Spleen (tissue), 11 donors: ENCODE measurements around the gene C7orf33. TPM values are rescaled to one million over a fixed set of nuclear protein-coding genes. Genes with fewer than 3 reads are reported as not detected.
A peak's percentile ranks its signal among the peaks of the same experiment; 100 is the strongest.
"Not testable (repeated sequence)": the region's sequence is repeated elsewhere in the genome, so short reads cannot be mapped to it uniquely, and the experiment has no call there.

Experiments
- DNase-seq: peaks from one replicate; pipeline ENCODE4 v3.0.0-alpha.2; 2020
- H3K27ac ChIP-seq, 8 donors: fragments of 200-600 bp; sonication (generic) in 7 of 8; 1 replicate in 4 of 8; 2 replicates in 4 of 8; pipeline versions ENCODE4 v1.5.0 to v1.8.0; 2016 to 2021; ENCODE audit warnings: inconsistent platforms in 4 of 8, mild to moderate bottlenecking in 4 of 8, moderate library complexity in 1 of 8
- H3K27me3 ChIP-seq, 7 donors: fragments of 200-600 bp; sonication (generic) in 6 of 7; replicated peaks in 1 of 7; 1 replicate in 4 of 7; 2 replicates in 3 of 7; pipeline versions ENCODE4 v1.5.0 to v1.8.0; 2016 to 2021; ENCODE audit warnings: inconsistent platforms in 3 of 7, mild to moderate bottlenecking in 1 of 7
- H3K36me3 ChIP-seq, 6 donors: fragments of 200-600 bp; sonication (generic) in 5 of 6; 1 replicate in 4 of 6; 2 replicates in 2 of 6; pipeline versions ENCODE4 v1.5.0 to v1.8.0; 2016 to 2021; ENCODE audit warnings: inconsistent platforms in 2 of 6
- H3K4me1 ChIP-seq, 6 donors: fragments of 200-600 bp; sonication (generic) in 5 of 6; 1 replicate in 3 of 6; 2 replicates in 3 of 6; pipeline versions ENCODE4 v1.5.0 to v1.8.0; 2016 to 2021; ENCODE audit warnings: inconsistent platforms in 3 of 6
- H3K4me3 ChIP-seq, 8 donors: fragments of 200-600 bp; sonication (generic) in 7 of 8; 1 replicate in 4 of 8; 2 replicates in 4 of 8; pipeline versions ENCODE4 v1.5.0 to v1.8.0; 2016 to 2021; ENCODE audit warnings: inconsistent platforms in 4 of 8, mild to moderate bottlenecking in 4 of 8, moderate library complexity in 2 of 8
- H3K9me3 ChIP-seq, 8 donors: fragments of 200-600 bp; sonication (generic) in 7 of 8; 1 replicate in 4 of 8; 2 replicates in 4 of 8; pipeline versions ENCODE4 v1.5.0 to v1.8.0; 2016 to 2021; ENCODE audit warnings: inconsistent platforms in 4 of 8
- CTCF ChIP-seq, 11 experiments: fragments of 200-600 bp in 7 of 11; fragments of 450-650 bp in 4 of 11; sonication (generic) in 4 of 11; IDR thresholded peaks in 8 of 11; conservative IDR thresholded peaks in 3 of 11; 1 replicate in 7 of 11; 2 replicates in 4 of 11; pipeline versions ENCODE4 v1.4.0 to v1.8.0; 2016 to 2021; ENCODE audit warnings: antibody characterized with exemption in 11 of 11, inconsistent platforms in 4 of 11, mild to moderate bottlenecking in 1 of 11
- POLR2A ChIP-seq, 3 donors: fragments of 450-650 bp; IDR thresholded peaks; one replicate each; pipeline ENCODE4 v1.5.1; 2017; ENCODE audit warnings: antibody characterized with exemption in 3 of 3, mild to moderate bottlenecking in 1 of 3
- POLR2AphosphoS5 ChIP-seq, 3 donors: sonication (generic); formaldehyde crosslinking; IDR thresholded peaks; one replicate each; pipeline ENCODE4 v1.5.1; 2017; ENCODE audit warnings: antibody characterized with exemption in 3 of 3
- WGBS, 5 donors: extraction: QIAGEN DNeasy Blood & Tissue Kit in 3 of 5; methylation state at CpG; one replicate each; pipeline versions ENCODE4 v1.1.5 to v1.1.7; 2013 to 2018; 5-methylcytosine and 5-hydroxymethylcytosine counted together
- intact Hi-C: fragments of 100-400 bp; cut with DNase I; formaldehyde crosslinking; loops from one replicate; pipeline ENCODE4 v1.15.0; 2023; ENCODE audit warnings: low total_unique reads
- polyA plus RNA-seq, 3 donors: library from polyadenylated mRNA; stranded (reverse); fragments of 200-250 nt; gene quantifications; one replicate each; pipeline ENCODE4 v1.2.1, GENCODE V29; 2013
- total RNA-seq, 7 donors: library from RNA; depleted of rRNA in 3 of 7; stranded (reverse); fragments of >200 nt in 3 of 7; fragmentation: NEBNext Ultra II Directional in 4 of 7; extraction: Animal tissue kit (Norgen Biotek cat#: 25700) in 4 of 7; gene quantifications; one replicate each; pipeline versions ENCODE4 v1.1.0 to v1.2.1, GENCODE V29; 2016 to 2021
- donor health status: healthy with polysubstance abuse.
- donor health status: DM: no; HTN: no; CAD: no; lungs with moderate emphysema.
- donor health status: DM: no; HTN: no; CAD: no.
- donor health status: Bipolar disorder and iron deficiency.
- donor health status: healthy.
- donor health status: DM: no; HTN: no; CAD: no.
- donor health status: DM: yes; HTN: yes; CAD: no.

Gene C7orf33
- total and polyA plus RNA-seq, 10 donors: not detected

- Histone ChIP-seq H3K4me1 (peaks cover 0 to 10% (median 4%) of the 10 kb centered on the region in 6 donors), H3K4me3 (no peak overlapping the region), H3K27ac (no peak overlapping the region), H3K9me3 (no peaks in the 10 kb centered on the region), H3K36me3 (no peaks in the 10 kb centered on the region), H3K27me3 (no peaks in the 10 kb centered on the region)
- 88 to 96% (median 92%) methylated on average over 9 of the region's 9 CpGs for WGBS, 5 donors
- no peak for DNase-seq
- no peak for TF ChIP-seq CTCF (IDR thresholded peaks at IDR 0.05 in 8 of 11, conservative IDR thresholded peaks at IDR 0.05 in 3 of 11)
- no peak for TF ChIP-seq POLR2A (IDR thresholded peaks at IDR 0.05)
- TF ChIP-seq POLR2AphosphoS5 (IDR thresholded peaks at IDR 0.05): no peak
- intact Hi-C loops: no loop called here
These were observed 18.5 kb upstream of the C7orf33 start for GRCh38 chr7:148572067-148572522.

GRCh38 chr7:148573581-148573980 is 17.0 kb upstream of the C7orf33 start:
- intact Hi-C loops: not testable (repeated sequence)

DNA sequence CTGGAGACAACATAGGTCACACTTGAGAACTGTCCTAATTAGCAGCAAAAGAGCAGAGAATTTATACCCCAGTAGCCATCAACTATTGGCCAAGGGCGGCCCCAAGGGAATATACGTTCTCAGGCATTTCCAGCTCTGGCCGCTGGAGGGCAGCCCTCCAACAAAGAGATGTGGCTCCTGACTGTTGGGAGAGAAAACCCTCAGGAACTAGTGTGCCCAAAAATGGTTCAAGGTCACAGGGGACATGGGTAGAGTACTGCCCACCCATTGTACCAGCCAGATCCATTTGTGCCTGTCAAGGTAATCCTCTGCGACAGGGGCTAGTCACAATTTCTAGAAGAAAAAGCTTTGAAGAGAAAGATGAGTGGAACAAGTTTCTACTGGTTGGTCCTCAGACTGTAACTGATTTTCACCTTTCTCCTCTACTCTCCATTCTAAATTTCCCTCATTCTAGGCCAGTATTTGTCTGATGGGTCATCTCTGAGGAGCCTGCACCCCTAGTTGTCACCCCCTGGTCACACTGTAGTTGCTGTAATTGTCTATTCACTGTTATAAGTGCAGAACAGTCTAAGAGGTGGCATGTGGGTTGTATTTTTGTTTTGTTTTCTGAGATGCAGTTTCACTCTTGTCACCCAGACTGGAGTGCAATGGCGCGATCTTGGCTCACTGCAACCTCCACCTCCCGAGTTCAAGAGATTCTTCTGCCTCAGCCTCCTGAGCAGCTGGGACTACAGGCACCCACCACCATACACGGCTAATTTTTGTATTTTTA is 14.7 kb upstream of the C7orf33 start:
- DNase-seq: peak; percentile 85
- Histone ChIP-seq H3K27ac (no peak overlapping the region), H3K36me3 (no peaks in the 10 kb centered on the region), H3K4me3 (no peak overlapping the region), H3K27me3 (no peaks in the 10 kb centered on the region), H3K9me3 (no peaks in the 10 kb centered on the region), H3K4me1 (peaks cover 0 to 10% (median 4%) of the 10 kb centered on the region in 6 donors)
- WGBS, 5 donors: 43 to 52% (median 45%) methylated on average over 8 of the region's 8 CpGs
- intact Hi-C loops: loop anchor here (5.0 kb wide), 1 partner anchor 386 kb away; no protein-coding TSS in a partner anchor
- TF ChIP-seq CTCF (IDR thresholded peaks at IDR 0.05 in 8 of 11, conservative IDR thresholded peaks at IDR 0.05 in 3 of 11) (peak; percentile 63 to 88 (median 79)), POLR2A (IDR thresholded peaks at IDR 0.05) (no peak), POLR2AphosphoS5 (IDR thresholded peaks at IDR 0.05) (no peak)

More at GRCh38 chr7:148573581-148573980, 17.0 kb upstream of the C7orf33 start:
- not testable (repeated sequence) for H3K27me3 ChIP-seq, H3K36me3 ChIP-seq, H3K4me3 ChIP-seq, H3K27ac ChIP-seq, DNase-seq, H3K9me3 ChIP-seq
- H3K4me1 ChIP-seq: peaks cover 0 to 10% (median 4%) of the 10 kb centered on the region in 6 donors

DNA sequence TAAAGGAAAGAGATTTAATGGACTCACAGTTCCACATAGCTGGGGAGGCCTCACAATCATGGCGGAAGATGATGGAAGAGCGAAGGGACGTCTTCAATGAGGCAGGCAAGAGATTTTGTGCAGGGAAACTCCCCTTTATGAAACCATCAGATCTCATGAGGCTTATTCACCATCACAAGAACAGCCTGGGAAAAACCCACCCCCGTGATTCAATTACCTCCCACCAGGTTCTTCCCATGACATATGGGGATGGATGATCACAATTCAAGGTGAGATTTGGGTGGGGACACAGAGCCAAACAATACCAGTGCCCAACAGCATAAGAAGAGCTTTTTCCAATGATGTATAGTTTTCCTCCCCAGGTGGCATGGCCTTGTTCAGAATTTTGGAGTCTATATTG is 11.2 kb upstream of the C7orf33 start:
- Histone ChIP-seq H3K4me3 (no peak overlapping the region), H3K27ac (no peak overlapping the region), H3K27me3 (no peaks in the 10 kb centered on the region), H3K9me3 (no peaks in the 10 kb centered on the region), H3K4me1 (peaks cover 0 to 10% (median 4%) of the 10 kb centered on the region in 6 donors), H3K36me3 (no peaks in the 10 kb centered on the region)
- 75 to 90% (median 88%) methylated on average over 4 of the region's 4 CpGs for WGBS, 5 donors
- intact Hi-C loops: loop anchor here (5.0 kb wide), 1 partner anchor 383 kb away; no protein-coding TSS in a partner anchor
- no peak for DNase-seq
- TF ChIP-seq POLR2A (IDR thresholded peaks at IDR 0.05) (no peak), CTCF (IDR thresholded peaks at IDR 0.05 in 8 of 11, conservative IDR thresholded peaks at IDR 0.05 in 3 of 11) (no peak), POLR2AphosphoS5 (IDR thresholded peaks at IDR 0.05) (no peak)
